Measurements from ENCODE around the gene DOK4.

DNA sequence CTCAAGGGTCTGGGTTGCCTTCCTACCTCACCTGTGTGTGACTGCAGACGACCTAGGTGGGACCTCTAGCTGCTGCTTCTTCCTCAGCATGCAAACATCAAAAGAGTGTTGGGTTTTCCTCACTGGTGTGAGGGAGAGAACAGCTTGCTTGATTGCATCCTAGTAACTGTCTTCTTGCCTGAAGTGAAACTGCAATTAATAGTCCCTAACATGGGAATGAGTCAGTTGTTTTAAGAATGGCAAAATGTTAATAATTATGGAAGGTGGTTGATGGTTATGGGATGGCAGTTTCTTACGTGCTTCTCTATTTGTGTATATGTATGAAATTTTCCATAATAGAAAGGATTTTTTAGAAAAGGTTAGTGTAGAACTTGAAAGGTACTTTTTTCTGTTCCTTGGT, 17.9 kb downstream of the DOK4 start:
- TF ChIP-seq, protein P1, sequence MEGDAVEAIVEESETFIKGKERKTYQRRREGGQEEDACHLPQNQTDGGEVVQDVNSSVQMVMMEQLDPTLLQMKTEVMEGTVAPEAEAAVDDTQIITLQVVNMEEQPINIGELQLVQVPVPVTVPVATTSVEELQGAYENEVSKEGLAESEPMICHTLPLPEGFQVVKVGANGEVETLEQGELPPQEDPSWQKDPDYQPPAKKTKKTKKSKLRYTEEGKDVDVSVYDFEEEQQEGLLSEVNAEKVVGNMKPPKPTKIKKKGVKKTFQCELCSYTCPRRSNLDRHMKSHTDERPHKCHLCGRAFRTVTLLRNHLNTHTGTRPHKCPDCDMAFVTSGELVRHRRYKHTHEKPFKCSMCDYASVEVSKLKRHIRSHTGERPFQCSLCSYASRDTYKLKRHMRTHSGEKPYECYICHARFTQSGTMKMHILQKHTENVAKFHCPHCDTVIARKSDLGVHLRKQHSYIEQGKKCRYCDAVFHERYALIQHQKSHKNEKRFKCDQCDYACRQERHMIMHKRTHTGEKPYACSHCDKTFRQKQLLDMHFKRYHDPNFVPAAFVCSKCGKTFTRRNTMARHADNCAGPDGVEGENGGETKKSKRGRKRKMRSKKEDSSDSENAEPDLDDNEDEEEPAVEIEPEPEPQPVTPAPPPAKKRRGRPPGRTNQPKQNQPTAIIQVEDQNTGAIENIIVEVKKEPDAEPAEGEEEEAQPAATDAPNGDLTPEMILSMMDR (IDR thresholded peaks at IDR 0.05): no peak
- no peak for TF ChIP-seq EZH2 (IDR thresholded peaks at IDR 0.05; ENCODE audit: borderline replicate concordance, insufficient read depth, low read depth, low read length, poor library complexity, severe bottlenecking)
